Adrenal gland (tissue), 5 donors: ENCODE results near the gene MICA.

Source experiments
- POLR2A ChIP-seq, 2 donors: fragments of 450-650 bp; IDR thresholded peaks; one replicate each; pipeline ENCODE4 v1.6.1; 2017; ENCODE audit warnings: antibody characterized with exemption in 2 of 2, mild to moderate bottlenecking in 2 of 2, moderate library complexity in 1 of 2
- TF ChIP-seq, protein P1 (sequence below), 6 experiments: fragments of 450-650 bp in 4 of 6; fragments of 200-600 bp in 2 of 6; sonication (generic) in 1 of 6; IDR thresholded peaks; 1 replicate in 5 of 6; 2 replicates in 1 of 6; pipeline versions ENCODE4 v1.5.1 to v1.8.0; 2016 to 2021; ENCODE audit warnings: antibody characterized with exemption in 6 of 6, mild to moderate bottlenecking in 2 of 6, moderate library complexity in 1 of 6
- donor health status: DM: no; HTN: no; CAD: no.

- TF ChIP-seq, protein P1, sequence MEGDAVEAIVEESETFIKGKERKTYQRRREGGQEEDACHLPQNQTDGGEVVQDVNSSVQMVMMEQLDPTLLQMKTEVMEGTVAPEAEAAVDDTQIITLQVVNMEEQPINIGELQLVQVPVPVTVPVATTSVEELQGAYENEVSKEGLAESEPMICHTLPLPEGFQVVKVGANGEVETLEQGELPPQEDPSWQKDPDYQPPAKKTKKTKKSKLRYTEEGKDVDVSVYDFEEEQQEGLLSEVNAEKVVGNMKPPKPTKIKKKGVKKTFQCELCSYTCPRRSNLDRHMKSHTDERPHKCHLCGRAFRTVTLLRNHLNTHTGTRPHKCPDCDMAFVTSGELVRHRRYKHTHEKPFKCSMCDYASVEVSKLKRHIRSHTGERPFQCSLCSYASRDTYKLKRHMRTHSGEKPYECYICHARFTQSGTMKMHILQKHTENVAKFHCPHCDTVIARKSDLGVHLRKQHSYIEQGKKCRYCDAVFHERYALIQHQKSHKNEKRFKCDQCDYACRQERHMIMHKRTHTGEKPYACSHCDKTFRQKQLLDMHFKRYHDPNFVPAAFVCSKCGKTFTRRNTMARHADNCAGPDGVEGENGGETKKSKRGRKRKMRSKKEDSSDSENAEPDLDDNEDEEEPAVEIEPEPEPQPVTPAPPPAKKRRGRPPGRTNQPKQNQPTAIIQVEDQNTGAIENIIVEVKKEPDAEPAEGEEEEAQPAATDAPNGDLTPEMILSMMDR (IDR thresholded peaks at IDR 0.05): no peak
- no peak for TF ChIP-seq POLR2A (IDR thresholded peaks at IDR 0.05)
Measured at GRCh38 chr6:31397901-31398525, 5.4 kb upstream of the MICA start.
